H1 (cell line): Measurements from ENCODE around the gene TNPO3. TPM values are rescaled to one million over a fixed set of nuclear protein-coding genes. Genes with fewer than 3 reads are reported as not detected.

Source experiments
- CTCF ChIA-PET: fragments of 300-600 bp; sonication (Branson Sonifier 250); formaldehyde crosslinking; loops from one replicate; lab custom pipeline; 2021; ENCODE audit not compliant: partially characterized antibody; lab: Charles Lee
- POLR2A ChIA-PET: fragments of 300-600 bp; sonication (Branson Sonifier 250); formaldehyde crosslinking; loops from one replicate; lab custom pipeline; 2021; ENCODE audit warnings: inconsistent platforms; ENCODE audit not compliant: partially characterized antibody; lab: Charles Lee
- DNase-seq, 2 experiments: peaks; one replicate each; pipeline versions ENCODE4 v3.0.0 to v3.0.0-alpha.2; 2010 to 2022; ENCODE audit warnings: low spot score in 2 of 2, low read depth in 1 of 2, mixed read lengths in 1 of 2
- FAIRE-seq: peaks from 2 replicates; lab custom pipeline; 2011; peaks lifted over from hg19 to GRCh38; lab: Jason Lieb, UNC
- H2AFZ ChIP-seq: 2 replicates; pipeline ENCODE4 v1.8.1; 2012; ENCODE audit warnings: low read length, inconsistent platforms
- H2AK5ac ChIP-seq: 2 replicates; pipeline ENCODE4 v1.6.1; 2013; ENCODE audit warnings: low read depth, low read length
- H2BK120ac ChIP-seq: replicated peaks from 2 replicates; pipeline ENCODE3; 2013; ENCODE audit warnings: low read depth, low read length, inconsistent platforms
- H2BK12ac ChIP-seq: 2 replicates; pipeline ENCODE4 v1.6.1; 2013; ENCODE audit warnings: low read depth, low read length
- H2BK15ac ChIP-seq: 2 replicates; pipeline ENCODE4 v1.6.1; 2013; ENCODE audit warnings: low read length
- H2BK20ac ChIP-seq: 2 replicates; pipeline ENCODE4 v1.6.1; 2013; ENCODE audit warnings: low read length
- H2BK5ac ChIP-seq: 2 replicates; pipeline ENCODE4 v1.6.1; 2013; ENCODE audit warnings: low read depth, low read length
- H3K14ac ChIP-seq: 2 replicates; pipeline ENCODE4 v1.6.1; 2013; ENCODE audit warnings: inconsistent platforms; ENCODE audit not compliant: insufficient read length
- H3K18ac ChIP-seq: 2 replicates; pipeline ENCODE4 v1.6.1; 2013; ENCODE audit warnings: low read length; ENCODE audit errors: extremely low read depth
- H3K23ac ChIP-seq: 2 replicates; pipeline ENCODE4 v1.6.1; 2013; ENCODE audit warnings: inconsistent platforms; ENCODE audit not compliant: insufficient read length
- H3K23me2 ChIP-seq: 2 replicates; pipeline ENCODE4 v1.6.1; 2013; ENCODE audit warnings: low read depth, low read length
- H3K27ac ChIP-seq: 2 replicates; pipeline ENCODE4 v1.6.1; 2011; ENCODE audit warnings: low read depth, low read length, inconsistent platforms
- H3K27me3 ChIP-seq, 4 experiments: replicated peaks in 1 of 4; 1 replicate in 1 of 4; 2 replicates in 3 of 4; pipeline versions ENCODE4 v1.6.1 to v1.8.1; 2011 to 2013; ENCODE audit warnings: low read length in 3 of 4, mild to moderate bottlenecking in 3 of 4, inconsistent platforms in 2 of 4, mixed read lengths in 2 of 4, moderate library complexity in 1 of 4; ENCODE audit not compliant: control insufficient read depth in 3 of 4, insufficient read depth in 3 of 4; ENCODE audit errors: extremely low read depth in 1 of 4
- H3K36me3 ChIP-seq, 4 experiments: 2 replicates each; pipeline versions ENCODE4 v1.6.1 to v1.8.1; 2011 to 2013; ENCODE audit warnings: mild to moderate bottlenecking in 4 of 4, low read length in 3 of 4, moderate library complexity in 2 of 4, control low read depth in 1 of 4, inconsistent platforms in 1 of 4; ENCODE audit not compliant: insufficient read depth in 4 of 4, control insufficient read depth in 2 of 4
- H3K4ac ChIP-seq: replicated peaks from 2 replicates; pipeline ENCODE3; 2013; ENCODE audit warnings: low read length, low read depth, mixed read lengths, inconsistent platforms; ENCODE audit not compliant: insufficient read length
- H3K4me1 ChIP-seq, 4 experiments: replicated peaks in 1 of 4; 1 replicate in 1 of 4; 2 replicates in 3 of 4; pipeline versions ENCODE4 v1.6.1 to v1.8.1; 2011 to 2013; ENCODE audit warnings: low read length in 3 of 4, inconsistent platforms in 2 of 4, mixed read lengths in 1 of 4; ENCODE audit not compliant: insufficient read depth in 4 of 4, control insufficient read depth in 3 of 4
- H3K4me2 ChIP-seq, 2 experiments: 2 replicates each; pipeline versions ENCODE4 v1.6.1 to v1.8.1; 2011 to 2013; ENCODE audit warnings: low read depth in 2 of 2, low read length in 2 of 2, control low read depth in 1 of 2, inconsistent platforms in 1 of 2, mild to moderate bottlenecking in 1 of 2; ENCODE audit not compliant: insufficient read depth in 1 of 2
- H3K4me3 ChIP-seq, 4 experiments: fragments of 200-600, 300-600 bp in 1 of 4; sonication (generic), shearing (Covaris generic), sonication (Bioruptor Twin) in 1 of 4; 2 replicates each; pipeline versions ENCODE4 v1.5.1 to v1.8.1; 2011 to 2016; ENCODE audit warnings: low read length in 4 of 4, low read depth in 3 of 4, control low read depth in 2 of 4, inconsistent platforms in 2 of 4, mild to moderate bottlenecking in 2 of 4, mixed read lengths in 1 of 4, moderate library complexity in 1 of 4; ENCODE audit not compliant: insufficient read depth in 2 of 4; ENCODE audit errors: extremely low read depth in 1 of 4
- H3K56ac ChIP-seq: replicated peaks from 2 replicates; pipeline ENCODE3; 2013; ENCODE audit warnings: low read depth, mild to moderate bottlenecking, mixed read lengths, low read length, inconsistent platforms; ENCODE audit not compliant: insufficient read length
- H3K79me1 ChIP-seq: 2 replicates; pipeline ENCODE4 v1.6.1; 2013; ENCODE audit warnings: low read depth, low read length, control low read depth
- H3K79me2 ChIP-seq, 2 experiments: 2 replicates each; pipeline versions ENCODE4 v1.6.1 to v1.8.1; 2012 to 2013; ENCODE audit warnings: low read length in 2 of 2, mild to moderate bottlenecking in 2 of 2, inconsistent platforms in 1 of 2; ENCODE audit not compliant: insufficient read depth in 2 of 2, control insufficient read depth in 1 of 2
- H3K9ac ChIP-seq, 4 experiments: replicated peaks in 1 of 4; 1 replicate in 1 of 4; 2 replicates in 3 of 4; pipeline versions ENCODE4 v1.6.1 to v1.8.1; 2011 to 2013; ENCODE audit warnings: low read depth in 3 of 4, low read length in 3 of 4, control low read depth in 2 of 4, mild to moderate bottlenecking in 2 of 4, moderate library complexity in 2 of 4, inconsistent platforms in 1 of 4; ENCODE audit errors: extremely low read depth in 1 of 4
- H3K9me3 ChIP-seq, 2 experiments: 2 replicates each; pipeline versions ENCODE4 v1.6.1 to v1.8.1; 2012 to 2013; ENCODE audit warnings: mild to moderate bottlenecking in 2 of 2, moderate library complexity in 2 of 2, control low read depth in 1 of 2, inconsistent platforms in 1 of 2, low read depth in 1 of 2, low read length in 1 of 2, mixed read lengths in 1 of 2; ENCODE audit not compliant: insufficient read depth in 2 of 2
- H4K20me1 ChIP-seq, 2 experiments: replicated peaks in 1 of 2; 2 replicates each; pipeline versions ENCODE3 to v1.8.1; 2011 to 2013; ENCODE audit warnings: inconsistent platforms in 2 of 2, low read length in 2 of 2, mild to moderate bottlenecking in 1 of 2; ENCODE audit not compliant: insufficient read depth in 2 of 2, control insufficient read depth in 1 of 2
- H4K5ac ChIP-seq: 2 replicates; pipeline ENCODE4 v1.6.1; 2013; ENCODE audit warnings: low read length, low read depth, mixed read lengths, inconsistent platforms; ENCODE audit not compliant: insufficient read length
- H4K8ac ChIP-seq: 2 replicates; pipeline ENCODE4 v1.8.0; 2013; ENCODE audit warnings: mild to moderate bottlenecking, moderate library complexity, low read length, inconsistent platforms; ENCODE audit not compliant: insufficient read depth; ENCODE audit errors: extremely low read depth
- H4K91ac ChIP-seq: replicated peaks from 2 replicates; pipeline ENCODE3; 2013; ENCODE audit warnings: low read length, mixed read lengths, inconsistent platforms; ENCODE audit not compliant: insufficient read length
- CBX5 ChIP-seq: fragments of 300-800, 300-1000 bp; sonication (generic); IDR thresholded peaks from 2 replicates; pipeline ENCODE4 v1.7.1; 2016; ENCODE audit warnings: antibody characterized with exemption, low read length, low read depth
- CBX8 ChIP-seq: fragments of 300-800, 300-1000 bp; sonication (generic); IDR thresholded peaks from 2 replicates; pipeline ENCODE4 v1.7.1; 2016; ENCODE audit warnings: low read depth, low read length, borderline replicate concordance
- PHF8 ChIP-seq: fragments of 200-600 bp; sonication (generic); conservative IDR thresholded peaks from 2 replicates; pipeline ENCODE4 v1.7.1; 2012; ENCODE audit warnings: low read depth, mild to moderate bottlenecking, inconsistent platforms, low read length, moderate library complexity
- POU5F1 ChIP-seq: IDR thresholded peaks from 2 replicates; pipeline ENCODE4 v1.6.1; 2011; ENCODE audit warnings: low read depth, mild to moderate bottlenecking, low read length, moderate library complexity
- RFX5 ChIP-seq: IDR thresholded peaks from 2 replicates; pipeline ENCODE4 v1.6.1; 2011; ENCODE audit warnings: low read depth, low read length, improper control_type of control experiment, borderline replicate concordance
- SIN3A ChIP-seq, 2 experiments: IDR thresholded peaks in 1 of 2; conservative IDR thresholded peaks in 1 of 2; 2 replicates each; pipeline ENCODE4 v1.6.1; 2011 to 2012; ENCODE audit warnings: low read length in 2 of 2, improper control_type of control experiment in 1 of 2, low read depth in 1 of 2, mild to moderate bottlenecking in 1 of 2
- WGBS, 2 experiments: shearing (Covaris generic) in 1 of 2; methylation state at CpG; one replicate each; pipeline versions ENCODE4 v1.1.6 to v1.1.7; 2013 to 2015; ENCODE audit warnings: low lambda C conversion rate in 2 of 2, mixed read lengths in 2 of 2, inconsistent platforms in 1 of 2, low coverage in 1 of 2, missing lambda C conversion rate in 1 of 2; ENCODE audit not compliant: insufficient replicate concordance in 2 of 2, insufficient coverage in 1 of 2, insufficient read length in 1 of 2; ENCODE audit errors: extremely low coverage in 1 of 2, missing lambda C conversion rate in 1 of 2; 5-methylcytosine and 5-hydroxymethylcytosine counted together
- polyA plus RNA-seq, 7 experiments: library from polyadenylated mRNA; depleted of rRNA in 3 of 7; stranded (reverse) in 5 of 7; unstranded in 2 of 7; fragments of >200 nt in 5 of 7; fragments of 200-250 nt in 2 of 7; gene quantifications; 1 replicate in 5 of 7; 2 replicates in 1 of 7; 4 replicates in 1 of 7; pipeline versions ENCODE4 v1.2.1 to v1.2.3, GENCODE V29; 2011 to 2013; ENCODE audit warnings: missing spikeins in 2 of 7, mixed read lengths in 2 of 7
- total RNA-seq: library from RNA; stranded (reverse); fragmentation: NEBNext Ultra II Directional; extraction: Animal tissue kit (Norgen Biotek cat#: 25700); gene quantifications from 2 replicates; pipeline ENCODE4 v1.2.1, GENCODE V29; 2021

The TNPO3 gene
- total and polyA plus RNA-seq, 2 of the 8 experiments (the other 6 are each of a cell fraction or from before 2014, with no cell fraction given) = 67.6 to 99.2 TPM

GRCh38 chr7:129021656-129022055 lies 33.3 kb downstream of the TNPO3 start:
- DNase-seq (no peak), FAIRE-seq (no peak)
- H4K8ac ChIP-seq = no peak overlapping the region
- ChIA-PET POLR2A (interaction anchor here (1.5 kb wide), 1 partner anchor 14 kb away, joined by 3 read pairs; no protein-coding TSS in a partner anchor), CTCF (no interaction called here)
- no peak overlapping the region for H3K56ac ChIP-seq
- no peak overlapping the region for H2AK5ac ChIP-seq
- H3K9me3 ChIP-seq = no peaks in the 10 kb centered on the region
- no peak overlapping the region for H3K9ac ChIP-seq
- no peaks in the 10 kb centered on the region for H3K23me2 ChIP-seq
- H3K4me1 ChIP-seq = peaks cover 0 to 2% (median 0%) of the 10 kb centered on the region in 4 experiments; a peak in 1 of 7 replicates
- no peak overlapping the region for H2AFZ ChIP-seq
- no peak overlapping the region for H3K4me2 ChIP-seq
- H3K79me2 ChIP-seq = peaks cover 4 to 81% of the 10 kb centered on the region in 2 experiments
- H2BK5ac ChIP-seq = no peak overlapping the region
- H3K23ac ChIP-seq = no peak overlapping the region
- H3K18ac ChIP-seq = no peak overlapping the region
- no peaks in the 10 kb centered on the region for H3K79me1 ChIP-seq
- H3K27me3 ChIP-seq = no peaks in the 10 kb centered on the region
- no peak overlapping the region for H2BK20ac ChIP-seq
- H3K4me3 ChIP-seq = no peak overlapping the region
- H3K4ac ChIP-seq = no peak overlapping the region
- no peak overlapping the region for H3K14ac ChIP-seq
- H2BK120ac ChIP-seq = no peak overlapping the region
- no peak overlapping the region for H4K91ac ChIP-seq
- H2BK15ac ChIP-seq = no peak overlapping the region
- 95% methylated on average over 2 of the region's 2 CpGs; no CpG with 5 or more reads in 1 of the 2 experiments for WGBS, 2 experiments
- no peak overlapping the region for H4K5ac ChIP-seq
- H3K27ac ChIP-seq = no peak overlapping the region
- H4K20me1 ChIP-seq = peaks cover 6 to 8% of the 10 kb centered on the region in 2 experiments
- H2BK12ac ChIP-seq = no peak overlapping the region
- H3K36me3 ChIP-seq = peaks cover 0 to 7% (median 0%) of the 10 kb centered on the region in 4 experiments; a peak in 3 of 8 replicates
- TF ChIP-seq RFX5 (no peak), CBX8 (no peak), PHF8 (no peak), CBX5 (no peak), SIN3A (conservative IDR thresholded peaks at IDR 0.05 in 1 of 2, IDR thresholded peaks at IDR 0.05 in 1 of 2; ENCODE audit: low read depth in 1 of 2, low read length in 2 of 2) (no peak), POU5F1 (no peak)
